ENCODE data around the gene MVP. TPM values are rescaled to one million over a fixed set of nuclear protein-coding genes. Genes with fewer than 3 reads are reported as not detected.
"Not testable (repeated sequence)": the region's sequence is repeated elsewhere in the genome, so short reads cannot be mapped to it uniquely, and the experiment has no call there.

Gene MVP
- total RNA-seq, 2 donors from 2014 or later, result 427 to 450 TPM

GRCh38 chr16:29790183-29790948 lies 29.9 kb upstream of the MVP start, which contains the start of gene KIF22:
TSS of gene KIF22 (plus strand) at chr16:29790751. CDS start at chr16:29790760, 9 bp downstream.
- Histone ChIP-seq H3K4me1 (no peaks in the 10 kb centered on the region), H3K27ac (peak within 1 kb of the TSS; percentile 83), H3K9me3 (no peaks in the 10 kb centered on the region), H3K36me3 (no peaks in the 10 kb centered on the region), H3K27me3 (no peaks in the 10 kb centered on the region), H3K9ac (ENCODE audit: low read depth in 2 of 2, low read length in 2 of 2) (peak within 1 kb of the TSS; percentile 86 to 96), H3K4me3 (peak within 1 kb of the TSS; percentile 78)
- intact Hi-C loops (cut with DNase I), result no loop called here
- DNase-seq, result peak; percentile 100
- peak; percentile 73 for TF ChIP-seq CTCF (IDR thresholded peaks at IDR 0.05)

- H3K4me1 ChIP-seq, result no peaks in the 10 kb centered on the region
- H3K9me3 ChIP-seq, result no peaks in the 10 kb centered on the region
- no peak for DNase-seq
- H3K9ac ChIP-seq (ENCODE audit: low read depth in 2 of 2, low read length in 2 of 2), result peak overlapping the region; percentile 86 to 93
- TF ChIP-seq CTCF (IDR thresholded peaks at IDR 0.05), result no peak
- peak overlapping the region; percentile 78 for H3K4me3 ChIP-seq
- H3K36me3 ChIP-seq, result no peaks in the 10 kb centered on the region
- intact Hi-C loops (cut with DNase I), result no loop called here
- peak overlapping the region; percentile 24 for H3K27ac ChIP-seq
- no peaks in the 10 kb centered on the region for H3K27me3 ChIP-seq
These were observed 29.1 kb upstream of the MVP start for GRCh38 chr16:29790949-29791844.

GRCh38 chr16:29791845-29792807 lies 28.1 kb upstream of the MVP start:
- TF ChIP-seq CTCF (IDR thresholded peaks at IDR 0.05), result no peak
- Histone ChIP-seq H3K27me3 (no peaks in the 10 kb centered on the region), H3K9ac (ENCODE audit: low read depth in 2 of 2, low read length in 2 of 2) (peak overlapping the region in 1 of 2 donors; percentile 38), H3K36me3 (no peaks in the 10 kb centered on the region), H3K4me3 (peak overlapping the region; percentile 78), H3K9me3 (no peaks in the 10 kb centered on the region), H3K27ac (no peak overlapping the region), H3K4me1 (no peaks in the 10 kb centered on the region)
- intact Hi-C loops (cut with DNase I), result no loop called here
- DNase-seq, result no peak

- H3K4me3 ChIP-seq; H3K4me1 ChIP-seq; H3K36me3 ChIP-seq; H3K27me3 ChIP-seq; H3K27ac ChIP-seq; H3K9me3 ChIP-seq; intact Hi-C loops (cut with DNase I); DNase-seq; H3K9ac ChIP-seq (ENCODE audit: low read depth in 2 of 2, low read length in 2 of 2): not testable (repeated sequence)
These were observed 27.1 kb upstream of the MVP start for GRCh38 chr16:29793153-29793552.

- TF ChIP-seq CTCF (IDR thresholded peaks at IDR 0.05), result no peak
- Histone ChIP-seq H3K4me1 (no peaks in the 10 kb centered on the region), H3K36me3 (peaks cover 3% of the 10 kb centered on the region), H3K4me3 (no peak overlapping the region), H3K27me3 (no peaks in the 10 kb centered on the region), H3K9me3 (no peaks in the 10 kb centered on the region), H3K9ac (ENCODE audit: low read depth in 2 of 2, low read length in 2 of 2) (no peak overlapping the region), H3K27ac (no peak overlapping the region)
- no peak for DNase-seq
- intact Hi-C loops (cut with DNase I), result no loop called here
These were observed 26.0 kb upstream of the MVP start for GRCh38 chr16:29794231-29794710.
